ENCODE data around the gene KLHDC8A.

KLHDC8A gene

GRCh38 chr1:205339717-205340116 is 17.0 kb downstream of the KLHDC8A start:
- H3K27ac ChIP-seq (ENCODE audit: low read length), result no peak overlapping the region
- no peak overlapping the region for H3K4me3 ChIP-seq (ENCODE audit: low read length)
- no peak overlapping the region for H3K9ac ChIP-seq (ENCODE audit: low read length)
- no peaks in the 10 kb centered on the region for H3K36me3 ChIP-seq (ENCODE audit: control insufficient read depth, low read depth, low read length)
- no peaks in the 10 kb centered on the region for H3K9me3 ChIP-seq (ENCODE audit: control insufficient read depth, low read depth, low read length)
- peaks cover 29% of the 10 kb centered on the region for H3K27me3 ChIP-seq (ENCODE audit: control insufficient read depth, insufficient read depth, low read length)
- peaks cover 11% of the 10 kb centered on the region for H3K4me1 ChIP-seq (ENCODE audit: control insufficient read depth, low read depth, low read length)

GRCh38 chr1:205339197-205339702 is 17.5 kb downstream of the KLHDC8A start:
- Histone ChIP-seq H3K9me3 (ENCODE audit: control insufficient read depth, low read depth, low read length) (no peaks in the 10 kb centered on the region), H3K4me1 (ENCODE audit: control insufficient read depth, low read depth, low read length) (peaks cover 11% of the 10 kb centered on the region), H3K27ac (ENCODE audit: low read length) (no peak overlapping the region), H3K36me3 (ENCODE audit: control insufficient read depth, low read depth, low read length) (no peaks in the 10 kb centered on the region), H3K27me3 (ENCODE audit: control insufficient read depth, insufficient read depth, low read length) (peaks cover 24% of the 10 kb centered on the region), H3K9ac (ENCODE audit: low read length) (no peak overlapping the region), H3K4me3 (ENCODE audit: low read length) (no peak overlapping the region)

- no peak overlapping the region for H3K27ac ChIP-seq (ENCODE audit: low read length)
- H3K4me3 ChIP-seq (ENCODE audit: low read length), result no peak overlapping the region
- peaks cover 11% of the 10 kb centered on the region for H3K4me1 ChIP-seq (ENCODE audit: control insufficient read depth, low read depth, low read length)
- no peaks in the 10 kb centered on the region for H3K36me3 ChIP-seq (ENCODE audit: control insufficient read depth, low read depth, low read length)
- H3K9me3 ChIP-seq (ENCODE audit: control insufficient read depth, low read depth, low read length), result no peaks in the 10 kb centered on the region
- H3K9ac ChIP-seq (ENCODE audit: low read length), result no peak overlapping the region
- peaks cover 12% of the 10 kb centered on the region for H3K27me3 ChIP-seq (ENCODE audit: control insufficient read depth, insufficient read depth, low read length)
Observed at GRCh38 chr1:205338011-205338410, 18.7 kb downstream of the KLHDC8A start.

GRCh38 chr1:205337481-205337880 is 19.2 kb downstream of the KLHDC8A start:
- Histone ChIP-seq H3K4me1 (ENCODE audit: control insufficient read depth, low read depth, low read length) (peaks cover 11% of the 10 kb centered on the region), H3K27me3 (ENCODE audit: control insufficient read depth, insufficient read depth, low read length) (peaks cover 7% of the 10 kb centered on the region), H3K4me3 (ENCODE audit: low read length) (no peak overlapping the region), H3K27ac (ENCODE audit: low read length) (no peak overlapping the region), H3K36me3 (ENCODE audit: control insufficient read depth, low read depth, low read length) (no peaks in the 10 kb centered on the region), H3K9me3 (ENCODE audit: control insufficient read depth, low read depth, low read length) (no peaks in the 10 kb centered on the region), H3K9ac (ENCODE audit: low read length) (no peak overlapping the region)

- no peaks in the 10 kb centered on the region for H3K27me3 ChIP-seq (ENCODE audit: control insufficient read depth, insufficient read depth, low read length)
Observed at GRCh38 chr1:205335692-205336091, 21.0 kb downstream of the KLHDC8A start.

GRCh38 chr1:205332015-205332791 is 24.5 kb downstream of the KLHDC8A start:
- Histone ChIP-seq H3K4me3 (ENCODE audit: low read length) (no peak overlapping the region), H3K9me3 (ENCODE audit: control insufficient read depth, low read depth, low read length) (no peaks in the 10 kb centered on the region), H3K27ac (ENCODE audit: low read length) (no peak overlapping the region), H3K9ac (ENCODE audit: low read length) (no peak overlapping the region), H3K4me1 (ENCODE audit: control insufficient read depth, low read depth, low read length) (peaks cover 5% of the 10 kb centered on the region), H3K27me3 (ENCODE audit: control insufficient read depth, insufficient read depth, low read length) (no peaks in the 10 kb centered on the region), H3K36me3 (ENCODE audit: control insufficient read depth, low read depth, low read length) (no peaks in the 10 kb centered on the region)

More at GRCh38 chr1:205335692-205336091, 21.0 kb downstream of the KLHDC8A start:
- no peaks in the 10 kb centered on the region for H3K36me3 ChIP-seq (ENCODE audit: control insufficient read depth, low read depth, low read length)
- H3K9ac ChIP-seq (ENCODE audit: low read length), result no peak overlapping the region
- H3K27ac ChIP-seq (ENCODE audit: low read length), result no peak overlapping the region
- peaks cover 11% of the 10 kb centered on the region for H3K4me1 ChIP-seq (ENCODE audit: control insufficient read depth, low read depth, low read length)
- H3K4me3 ChIP-seq (ENCODE audit: low read length), result no peak overlapping the region
- no peaks in the 10 kb centered on the region for H3K9me3 ChIP-seq (ENCODE audit: control insufficient read depth, low read depth, low read length)

GRCh38 chr1:205330150-205330549 is 26.6 kb downstream of the KLHDC8A start:
- H3K4me3 ChIP-seq (ENCODE audit: low read length), result no peak overlapping the region
- H3K4me1 ChIP-seq (ENCODE audit: control insufficient read depth, low read depth, low read length), result peaks cover 2% of the 10 kb centered on the region
- H3K27ac ChIP-seq (ENCODE audit: low read length), result no peak overlapping the region
- no peak overlapping the region for H3K9ac ChIP-seq (ENCODE audit: low read length)
- H3K36me3 ChIP-seq (ENCODE audit: control insufficient read depth, low read depth, low read length), result no peaks in the 10 kb centered on the region
- no peaks in the 10 kb centered on the region for H3K27me3 ChIP-seq (ENCODE audit: control insufficient read depth, insufficient read depth, low read length)
- H3K9me3 ChIP-seq (ENCODE audit: control insufficient read depth, low read depth, low read length), result no peaks in the 10 kb centered on the region

- H3K4me1 ChIP-seq (ENCODE audit: control insufficient read depth, low read depth, low read length), result peaks cover 6% of the 10 kb centered on the region
- H3K27me3 ChIP-seq (ENCODE audit: control insufficient read depth, insufficient read depth, low read length), result no peaks in the 10 kb centered on the region
- no peaks in the 10 kb centered on the region for H3K36me3 ChIP-seq (ENCODE audit: control insufficient read depth, low read depth, low read length)
- no peaks in the 10 kb centered on the region for H3K9me3 ChIP-seq (ENCODE audit: control insufficient read depth, low read depth, low read length)
- no peak overlapping the region for H3K27ac ChIP-seq (ENCODE audit: low read length)
- no peak overlapping the region for H3K4me3 ChIP-seq (ENCODE audit: low read length)
- no peak overlapping the region for H3K9ac ChIP-seq (ENCODE audit: low read length)
Observed at GRCh38 chr1:205329719-205330118, 27.0 kb downstream of the KLHDC8A start.

- Histone ChIP-seq H3K4me1 (ENCODE audit: control insufficient read depth, low read depth, low read length) (peaks cover 10% of the 10 kb centered on the region), H3K4me3 (ENCODE audit: low read length) (no peak overlapping the region), H3K9me3 (ENCODE audit: control insufficient read depth, low read depth, low read length) (no peaks in the 10 kb centered on the region), H3K27me3 (ENCODE audit: control insufficient read depth, insufficient read depth, low read length) (no peaks in the 10 kb centered on the region), H3K9ac (ENCODE audit: low read length) (no peak overlapping the region), H3K36me3 (ENCODE audit: control insufficient read depth, low read depth, low read length) (no peaks in the 10 kb centered on the region), H3K27ac (ENCODE audit: low read length) (no peak overlapping the region)
Observed at GRCh38 chr1:205328476-205328875, 28.2 kb downstream of the KLHDC8A start.

- Histone ChIP-seq H3K27me3 (ENCODE audit: control insufficient read depth, insufficient read depth, low read length) (no peaks in the 10 kb centered on the region), H3K9me3 (ENCODE audit: control insufficient read depth, low read depth, low read length) (no peaks in the 10 kb centered on the region), H3K4me1 (ENCODE audit: control insufficient read depth, low read depth, low read length) (peaks cover 12% of the 10 kb centered on the region), H3K9ac (ENCODE audit: low read length) (no peak overlapping the region), H3K36me3 (ENCODE audit: control insufficient read depth, low read depth, low read length) (no peaks in the 10 kb centered on the region), H3K27ac (ENCODE audit: low read length) (no peak overlapping the region), H3K4me3 (ENCODE audit: low read length) (no peak overlapping the region)
Observed at GRCh38 chr1:205326812-205327466, 29.8 kb downstream of the KLHDC8A start.

GRCh38 chr1:205325334-205325884 is 31.3 kb downstream of the KLHDC8A start:
- no peaks in the 10 kb centered on the region for H3K9me3 ChIP-seq (ENCODE audit: control insufficient read depth, low read depth, low read length)
- H3K4me3 ChIP-seq (ENCODE audit: low read length), result no peak overlapping the region
- no peaks in the 10 kb centered on the region for H3K36me3 ChIP-seq (ENCODE audit: control insufficient read depth, low read depth, low read length)
- no peak overlapping the region for H3K27ac ChIP-seq (ENCODE audit: low read length)
- no peak overlapping the region for H3K9ac ChIP-seq (ENCODE audit: low read length)
- peaks cover 15% of the 10 kb centered on the region for H3K4me1 ChIP-seq (ENCODE audit: control insufficient read depth, low read depth, low read length)
- H3K27me3 ChIP-seq (ENCODE audit: control insufficient read depth, insufficient read depth, low read length), result peaks cover 7% of the 10 kb centered on the region

All from iPS-18a (cell line).